ENCODE measurements around the gene LRRTM1. TPM values are rescaled to one million over a fixed set of nuclear protein-coding genes. Genes with fewer than 3 reads are reported as not detected.

The LRRTM1 gene
- total RNA-seq, 1 experiment from 2014 or later = not detected

GRCh38 chr2:80269806-80270205, 34.7 kb downstream of the LRRTM1 start:
- Histone ChIP-seq H3K27me3 (ENCODE audit: insufficient read depth, low read length) (no peaks in the 10 kb centered on the region), H3K9ac (ENCODE audit: low read length) (no peak overlapping the region), H3K36me3 (ENCODE audit: control insufficient read depth in 1 of 2, insufficient read depth in 2 of 2, low read length in 2 of 2) (no peaks in the 10 kb centered on the region), H2AFZ (ENCODE audit: low read depth, low read length, poor library complexity, severe bottlenecking) (no peak overlapping the region), H3K9me2 (ENCODE audit: insufficient read depth) (no peaks in the 10 kb centered on the region), H3K9me3 (ENCODE audit: control insufficient read depth in 1 of 2, insufficient read depth in 1 of 2, low read depth in 1 of 2, low read length in 2 of 2) (peaks cover 4 to 13% of the 10 kb centered on the region in 2 experiments; a peak in 2 of 4 replicates), H3K4me1 (ENCODE audit: control insufficient read depth in 1 of 2, insufficient read depth in 2 of 2, low read length in 2 of 2) (no peaks in the 10 kb centered on the region), H3K4me3 (replicated peaks in 1 of 2; ENCODE audit: low read depth in 1 of 2, low read length in 2 of 2) (no peak overlapping the region), H3K4me2 (ENCODE audit: low read length) (no peak overlapping the region), H3K79me2 (ENCODE audit: insufficient read depth, low read length) (no peaks in the 10 kb centered on the region), H3K27ac (ENCODE audit: low read depth, low read length) (no peak overlapping the region), H4K20me1 (ENCODE audit: insufficient read depth) (no peaks in the 10 kb centered on the region)
- ChIA-PET RAD21 (ENCODE audit: low non-redundant PET in 1 of 2, low total read pairs in 2 of 2, uncharacterized antibody in 2 of 2, unreplicated experiment in 2 of 2) (no interaction called here), CTCF (no interaction called here), POLR2A (no interaction called here)
- no TSS peak for BruUV-seq (replicated peaks)
- intact Hi-C loops (cut with micrococcal nuclease) = no loop called here
- TF ChIP-seq EGR1 (IDR thresholded peaks at IDR 0.05; ENCODE audit: low read depth) (no peak), CEBPB (IDR thresholded peaks at IDR 0.05; ENCODE audit: low read depth) (no peak), YY1 (IDR thresholded peaks at IDR 0.05; ENCODE audit: extremely low read depth, insufficient replicate concordance, low read depth, low read length) (no peak), ZFX (IDR thresholded peaks at IDR 0.05) (no peak), CTCF (IDR thresholded peaks at IDR 0.05 in 2 of 3, conservative IDR thresholded peaks at IDR 0.05 in 1 of 3; ENCODE audit: borderline replicate concordance in 1 of 3, insufficient read depth in 1 of 3, low read depth in 2 of 3, low read length in 2 of 3) (no peak), REST (IDR thresholded peaks at IDR 0.05; ENCODE audit: low read depth) (no peak), EZH2 (IDR thresholded peaks at IDR 0.05) (no peak), CBX3 (IDR thresholded peaks at IDR 0.05; ENCODE audit: low read depth) (no peak)
- TF ChIP-seq, protein P1, sequence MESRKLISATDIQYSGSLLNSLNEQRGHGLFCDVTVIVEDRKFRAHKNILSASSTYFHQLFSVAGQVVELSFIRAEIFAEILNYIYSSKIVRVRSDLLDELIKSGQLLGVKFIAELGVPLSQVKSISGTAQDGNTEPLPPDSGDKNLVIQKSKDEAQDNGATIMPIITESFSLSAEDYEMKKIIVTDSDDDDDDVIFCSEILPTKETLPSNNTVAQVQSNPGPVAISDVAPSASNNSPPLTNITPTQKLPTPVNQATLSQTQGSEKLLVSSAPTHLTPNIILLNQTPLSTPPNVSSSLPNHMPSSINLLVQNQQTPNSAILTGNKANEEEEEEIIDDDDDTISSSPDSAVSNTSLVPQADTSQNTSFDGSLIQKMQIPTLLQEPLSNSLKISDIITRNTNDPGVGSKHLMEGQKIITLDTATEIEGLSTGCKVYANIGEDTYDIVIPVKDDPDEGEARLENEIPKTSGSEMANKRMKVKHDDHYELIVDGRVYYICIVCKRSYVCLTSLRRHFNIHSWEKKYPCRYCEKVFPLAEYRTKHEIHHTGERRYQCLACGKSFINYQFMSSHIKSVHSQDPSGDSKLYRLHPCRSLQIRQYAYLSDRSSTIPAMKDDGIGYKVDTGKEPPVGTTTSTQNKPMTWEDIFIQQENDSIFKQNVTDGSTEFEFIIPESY (IDR thresholded peaks at IDR 0.05; ENCODE audit: extremely low read depth, insufficient replicate concordance, low read length) = no peak
- no peak for DNase-seq (ENCODE audit: low read depth, low spot score)
- ATAC-seq = no peak
